ENCODE results near the gene PTPRJ. TPM values are rescaled to one million over a fixed set of nuclear protein-coding genes. Genes with fewer than 3 reads are reported as not detected.

PTPRJ gene
- total and polyA plus RNA-seq, 2 of the 13 experiments (the other 11 are each of a cell fraction or from before 2014, with no cell fraction given): 1.0 to 1.2 TPM

DNA sequence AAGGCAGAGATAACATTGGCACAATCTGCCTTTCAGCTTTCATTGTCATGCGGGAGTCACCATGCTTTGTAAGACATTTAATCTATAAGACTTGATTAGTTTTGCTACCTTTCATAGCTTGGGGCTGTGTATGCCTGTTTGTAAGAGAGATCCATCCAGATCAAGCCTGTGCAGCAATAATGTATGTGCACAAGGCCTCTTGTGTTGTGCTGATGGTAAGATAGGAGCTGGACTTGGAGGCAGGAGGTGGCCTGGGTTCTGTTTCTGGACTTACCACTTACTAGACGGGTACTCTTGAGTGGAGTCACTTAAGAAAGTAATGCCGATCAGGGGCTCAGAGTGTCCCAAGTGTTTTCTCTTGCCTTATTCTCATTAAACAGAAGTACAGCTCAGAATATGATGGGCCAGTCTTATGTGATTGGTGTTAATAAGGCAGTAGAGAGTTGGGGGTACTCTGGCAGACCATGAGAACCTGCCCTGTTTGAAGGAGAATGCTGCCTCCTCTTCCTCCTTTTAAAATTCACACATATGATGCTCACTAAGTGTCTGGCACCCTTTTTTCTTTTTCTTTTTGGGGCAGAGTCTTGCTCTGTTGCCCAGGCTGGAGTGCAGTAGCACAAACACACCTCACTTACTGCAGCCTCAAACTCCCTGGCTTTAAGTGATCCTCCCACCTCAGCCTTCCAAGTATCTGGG lies 30.9 kb downstream of the PTPRJ start:
- H3K79me2 ChIP-seq (ENCODE audit: insufficient read depth, low read length): no peaks in the 10 kb centered on the region
- no peaks in the 10 kb centered on the region for H3K27me3 ChIP-seq (ENCODE audit: control insufficient read depth in 1 of 2, insufficient read depth in 2 of 2, low read length in 2 of 2)
- ATAC-seq (no peak), DNase-seq (ENCODE audit: low spot score) (no peak), FAIRE-seq (no peak)
- POLR2A ChIA-PET: no interaction called here
- no peak overlapping the region for H3K4me2 ChIP-seq (ENCODE audit: low read depth, low read length)
- in situ Hi-C loops (cut with HindIII; ENCODE audit: extremely low pct_ligation_motif_present, low pct_unique_long_range_greater_than_20kb) (no loop called here), intact Hi-C loops (cut with micrococcal nuclease; ENCODE audit: unreplicated experiment) (no loop called here)
- no peaks in the 10 kb centered on the region for H3K36me3 ChIP-seq (replicated peaks in 1 of 2; ENCODE audit: control insufficient read depth in 1 of 2, insufficient read depth in 2 of 2, low read length in 2 of 2)
- no peaks in the 10 kb centered on the region for H4K20me1 ChIP-seq (ENCODE audit: insufficient read depth, low read length)
- BruUV-seq (replicated peaks): no TSS peak
- no peak overlapping the region for H2AFZ ChIP-seq (ENCODE audit: low read length)
- no peak overlapping the region for H3K4me3 ChIP-seq (replicated peaks in 1 of 3; ENCODE audit: insufficient read depth in 1 of 3, low read depth in 2 of 3, low read length in 3 of 3)
- CTCF ChIA-PET (ENCODE audit: low intra/inter-chr PET ratio, low total read pairs): no interaction called here
- no peak for TF ChIP-seq CCAR2 (optimal IDR thresholded peaks at IDR 0.05; ENCODE audit: low read depth, low read length)
- no peak for TF ChIP-seq ZNF335 (CRISPR knock-in tag; IDR thresholded peaks at IDR 0.05)
- TF ChIP-seq PHF8 (CRISPR knock-in tag; IDR thresholded peaks at IDR 0.05): no peak
- no peak for TF ChIP-seq BRD4 (CRISPR knock-in tag; IDR thresholded peaks at IDR 0.05)
- no peak for TF ChIP-seq ZMYM3 (CRISPR knock-in tag; IDR thresholded peaks at IDR 0.05)
- TF ChIP-seq, protein P1, sequence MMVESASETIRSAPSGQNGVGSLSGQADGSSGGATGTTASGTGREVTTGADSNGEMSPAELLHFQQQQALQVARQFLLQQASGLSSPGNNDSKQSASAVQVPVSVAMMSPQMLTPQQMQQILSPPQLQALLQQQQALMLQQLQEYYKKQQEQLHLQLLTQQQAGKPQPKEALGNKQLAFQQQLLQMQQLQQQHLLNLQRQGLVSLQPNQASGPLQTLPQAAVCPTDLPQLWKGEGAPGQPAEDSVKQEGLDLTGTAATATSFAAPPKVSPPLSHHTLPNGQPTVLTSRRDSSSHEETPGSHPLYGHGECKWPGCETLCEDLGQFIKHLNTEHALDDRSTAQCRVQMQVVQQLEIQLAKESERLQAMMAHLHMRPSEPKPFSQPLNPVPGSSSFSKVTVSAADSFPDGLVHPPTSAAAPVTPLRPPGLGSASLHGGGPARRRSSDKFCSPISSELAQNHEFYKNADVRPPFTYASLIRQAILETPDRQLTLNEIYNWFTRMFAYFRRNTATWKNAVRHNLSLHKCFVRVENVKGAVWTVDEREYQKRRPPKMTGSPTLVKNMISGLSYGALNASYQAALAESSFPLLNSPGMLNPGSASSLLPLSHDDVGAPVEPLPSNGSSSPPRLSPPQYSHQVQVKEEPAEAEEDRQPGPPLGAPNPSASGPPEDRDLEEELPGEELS (CRISPR knock-in tag; IDR thresholded peaks at IDR 0.05): no peak
- TF ChIP-seq SPEN (CRISPR knock-in tag; IDR thresholded peaks at IDR 0.05; ENCODE audit: low read depth): no peak
- TF ChIP-seq ARNTL (CRISPR knock-in tag; IDR thresholded peaks at IDR 0.05): no peak
- no peak for TF ChIP-seq ZNF3 (CRISPR knock-in tag; IDR thresholded peaks at IDR 0.05)
- no peak for TF ChIP-seq ZNF768 (CRISPR knock-in tag; IDR thresholded peaks at IDR 0.05)
- TF ChIP-seq, protein P2, sequence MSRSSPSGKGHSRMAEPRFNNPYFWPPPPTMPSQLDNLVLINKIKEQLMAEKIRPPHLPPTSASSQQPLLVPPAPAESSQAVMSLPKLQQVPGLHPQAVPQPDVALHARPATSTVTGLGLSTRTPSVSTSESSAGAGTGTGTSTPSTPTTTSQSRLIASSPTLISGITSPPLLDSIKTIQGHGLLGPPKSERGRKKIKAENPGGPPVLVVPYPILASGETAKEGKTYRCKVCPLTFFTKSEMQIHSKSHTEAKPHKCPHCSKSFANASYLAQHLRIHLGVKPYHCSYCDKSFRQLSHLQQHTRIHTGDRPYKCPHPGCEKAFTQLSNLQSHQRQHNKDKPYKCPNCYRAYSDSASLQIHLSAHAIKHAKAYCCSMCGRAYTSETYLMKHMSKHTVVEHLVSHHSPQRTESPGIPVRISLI (CRISPR knock-in tag; IDR thresholded peaks at IDR 0.05; ENCODE audit: borderline replicate concordance): no peak
- no peak overlapping the region for H3K27ac ChIP-seq (ENCODE audit: extremely low read length, insufficient read depth, low read length)
- no peak overlapping the region for H3K9ac ChIP-seq (ENCODE audit: insufficient read depth, low read depth, low read length)
- no peaks in the 10 kb centered on the region for H3K9me3 ChIP-seq (ENCODE audit: low read length)
- WGBS (ENCODE audit: low lambda C conversion rate): 80% methylated on average over 3 of the region's 3 CpGs
- H3K4me1 ChIP-seq (ENCODE audit: insufficient read depth, low read length): peaks cover 25% of the 10 kb centered on the region
